PC-3 (cell line): Measurements from ENCODE around the gene SGMS1. TPM values are rescaled to one million over a fixed set of nuclear protein-coding genes. Genes with fewer than 3 reads are reported as not detected.
A peak's percentile ranks its signal among the peaks of the same experiment; 100 is the strongest.

Source experiments
- ATAC-seq: fragments of 200-7000 bp; cut with Tn5 transposase; 2 replicates; pipeline ENCODE4 v1.9.1; 2020; ENCODE audit warnings: mild to moderate bottlenecking, moderate library complexity
- BruUV-seq: library from RNA; stranded (reverse); fragments of 400-500 nt; replicated peaks from 2 replicates; lab custom pipeline; 2021; lab: Mats Ljungman, UMichigan
- CTCF ChIA-PET: fragments of 300-600 bp; sonication (Branson Sonifier 250); formaldehyde crosslinking; loops from one replicate; lab custom pipeline; 2022; ENCODE audit warnings: antibody characterized with exemption; lab: Charles Lee
- POLR2A ChIA-PET: fragments of 300-600 bp; sonication (Branson Sonifier 250); formaldehyde crosslinking; loops from one replicate; lab custom pipeline; 2022; ENCODE audit warnings: antibody characterized with exemption; ENCODE audit not compliant: unreplicated experiment; lab: Charles Lee
- DNase-seq: peaks from one replicate; pipeline ENCODE4 v3.0.0-alpha.2; 2015
- H2AFZ ChIP-seq: fragments of 300-600 bp; sonication (generic); 2 replicates; pipeline ENCODE4 v1.6.0; 2016; ENCODE audit warnings: antibody characterized with exemption, low read length
- H3F3A ChIP-seq: fragments of 300-600 bp; sonication (generic); one replicate; pipeline ENCODE4 v1.6.0; 2017; ENCODE audit warnings: antibody characterized with exemption, low read length, control low read depth, mild to moderate bottlenecking; ENCODE audit not compliant: unreplicated experiment
- H3K27ac ChIP-seq: fragments of 300-600 bp; sonication (generic); 2 replicates; pipeline ENCODE4 v1.5.1; 2016; ENCODE audit warnings: mild to moderate bottlenecking, low read length
- H3K27me3 ChIP-seq: fragments of 300-600 bp; sonication (generic); 2 replicates; pipeline ENCODE4 v1.6.1; 2016; ENCODE audit warnings: low read length, mixed read lengths
- H3K36me3 ChIP-seq: fragments of 300-600 bp; sonication (generic); 2 replicates; pipeline ENCODE4 v1.6.1; 2016; ENCODE audit warnings: low read depth, mixed run types, low read length, mixed read lengths
- H3K4me1 ChIP-seq: fragments of 300-600 bp; sonication (generic); 2 replicates; pipeline ENCODE4 v1.5.1; 2016; ENCODE audit warnings: low read length; ENCODE audit not compliant: insufficient read depth
- H3K4me2 ChIP-seq: fragments of 300-600 bp; sonication (generic); 2 replicates; pipeline ENCODE4 v1.6.0; 2016; ENCODE audit warnings: low read length
- H3K4me3 ChIP-seq: fragments of 300-600 bp; sonication (generic); 2 replicates; pipeline ENCODE4 v1.5.1; 2016; ENCODE audit warnings: mild to moderate bottlenecking, low read length, mixed read lengths
- H3K79me2 ChIP-seq: fragments of 300-600 bp; sonication (generic); 2 replicates; pipeline ENCODE4 v1.6.1; 2017; ENCODE audit warnings: low read length, mixed read lengths
- H3K9ac ChIP-seq: fragments of 300-600 bp; sonication (generic); 2 replicates; pipeline ENCODE4 v1.6.0; 2016; ENCODE audit warnings: mild to moderate bottlenecking, low read length
- H3K9me2 ChIP-seq: fragments of 300-600 bp; sonication (generic); replicated peaks from 2 replicates; pipeline ENCODE4 v1.6.1; 2016; ENCODE audit warnings: mixed run types, low read length, mixed read lengths
- H3K9me3 ChIP-seq: fragments of 300-600 bp; sonication (generic); 2 replicates; pipeline ENCODE4 v1.6.1; 2016; ENCODE audit warnings: low read length, mixed read lengths
- H4K20me1 ChIP-seq: fragments of 300-600 bp; sonication (generic); 2 replicates; pipeline ENCODE4 v1.6.1; 2016; ENCODE audit warnings: low read length, mixed read lengths
- EZH2 ChIP-seq: fragments of 300-600 bp; sonication (generic); IDR thresholded peaks from one replicate; pipeline ENCODE4 v1.6.1; 2017; ENCODE audit warnings: antibody characterized with exemption, mild to moderate bottlenecking, low read length; ENCODE audit not compliant: unreplicated experiment
- EZH2phosphoT487 ChIP-seq: fragments of 300-600 bp; sonication (generic); IDR thresholded peaks from 2 replicates; pipeline ENCODE4 v1.6.1; 2018; ENCODE audit warnings: mild to moderate bottlenecking, antibody characterized with exemption, low read length, borderline replicate concordance
- intact Hi-C: fragments of 100-400 bp; cut with micrococcal nuclease; formaldehyde crosslinking; loops from 2 replicates; pipeline ENCODE4 v1.9.0; 2023
- total RNA-seq: library from RNA; depleted of rRNA; stranded (reverse); fragments of >200 nt; gene quantifications from 2 replicates; pipeline ENCODE4 v1.2.3, GENCODE V29; 2014
- TF ChIP-seq, protein P1 (sequence below): fragments of 300-600 bp; sonication (generic); conservative IDR thresholded peaks from 2 replicates; pipeline ENCODE4 v1.5.1; 2017; ENCODE audit warnings: antibody characterized with exemption, low read depth, mild to moderate bottlenecking, low read length

The SGMS1 gene
- total RNA-seq, 1 experiment from 2014 or later, result 61.4 TPM

GRCh38 chr10:50511492-50512213 lies 112.1 kb downstream of the SGMS1 start:
- DNase-seq (peak; percentile 99), ATAC-seq (peak; percentile 88)
- Histone ChIP-seq H3F3A (no peaks in the 10 kb centered on the region), H3K9ac (peak overlapping the region; percentile 13; the same call in 1 of the 2 replicates), H3K79me2 (0 out of 2 replicates have a peak, but pooled peaks cover 5% of the 10 kb centered on the region), H3K4me2 (peak overlapping the region; percentile 26), H2AFZ (no peak overlapping the region), H3K9me3 (no peaks in the 10 kb centered on the region), H3K36me3 (no peaks in the 10 kb centered on the region), H3K27ac (peak overlapping the region; percentile 73), H3K4me1 (peaks cover 35% of the 10 kb centered on the region), H3K9me2 (no peaks in the 10 kb centered on the region), H4K20me1 (no peaks in the 10 kb centered on the region), H3K4me3 (no peak overlapping the region), H3K27me3 (no peaks in the 10 kb centered on the region)
- ChIA-PET POLR2A (no interaction called here), CTCF (no interaction called here)
- intact Hi-C loops, result no loop called here
- TF ChIP-seq, protein P1, sequence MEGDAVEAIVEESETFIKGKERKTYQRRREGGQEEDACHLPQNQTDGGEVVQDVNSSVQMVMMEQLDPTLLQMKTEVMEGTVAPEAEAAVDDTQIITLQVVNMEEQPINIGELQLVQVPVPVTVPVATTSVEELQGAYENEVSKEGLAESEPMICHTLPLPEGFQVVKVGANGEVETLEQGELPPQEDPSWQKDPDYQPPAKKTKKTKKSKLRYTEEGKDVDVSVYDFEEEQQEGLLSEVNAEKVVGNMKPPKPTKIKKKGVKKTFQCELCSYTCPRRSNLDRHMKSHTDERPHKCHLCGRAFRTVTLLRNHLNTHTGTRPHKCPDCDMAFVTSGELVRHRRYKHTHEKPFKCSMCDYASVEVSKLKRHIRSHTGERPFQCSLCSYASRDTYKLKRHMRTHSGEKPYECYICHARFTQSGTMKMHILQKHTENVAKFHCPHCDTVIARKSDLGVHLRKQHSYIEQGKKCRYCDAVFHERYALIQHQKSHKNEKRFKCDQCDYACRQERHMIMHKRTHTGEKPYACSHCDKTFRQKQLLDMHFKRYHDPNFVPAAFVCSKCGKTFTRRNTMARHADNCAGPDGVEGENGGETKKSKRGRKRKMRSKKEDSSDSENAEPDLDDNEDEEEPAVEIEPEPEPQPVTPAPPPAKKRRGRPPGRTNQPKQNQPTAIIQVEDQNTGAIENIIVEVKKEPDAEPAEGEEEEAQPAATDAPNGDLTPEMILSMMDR, result no peak
- TF ChIP-seq EZH2phosphoT487, result no peak
- no peak for TF ChIP-seq EZH2
- BruUV-seq, result no TSS peak

DNA sequence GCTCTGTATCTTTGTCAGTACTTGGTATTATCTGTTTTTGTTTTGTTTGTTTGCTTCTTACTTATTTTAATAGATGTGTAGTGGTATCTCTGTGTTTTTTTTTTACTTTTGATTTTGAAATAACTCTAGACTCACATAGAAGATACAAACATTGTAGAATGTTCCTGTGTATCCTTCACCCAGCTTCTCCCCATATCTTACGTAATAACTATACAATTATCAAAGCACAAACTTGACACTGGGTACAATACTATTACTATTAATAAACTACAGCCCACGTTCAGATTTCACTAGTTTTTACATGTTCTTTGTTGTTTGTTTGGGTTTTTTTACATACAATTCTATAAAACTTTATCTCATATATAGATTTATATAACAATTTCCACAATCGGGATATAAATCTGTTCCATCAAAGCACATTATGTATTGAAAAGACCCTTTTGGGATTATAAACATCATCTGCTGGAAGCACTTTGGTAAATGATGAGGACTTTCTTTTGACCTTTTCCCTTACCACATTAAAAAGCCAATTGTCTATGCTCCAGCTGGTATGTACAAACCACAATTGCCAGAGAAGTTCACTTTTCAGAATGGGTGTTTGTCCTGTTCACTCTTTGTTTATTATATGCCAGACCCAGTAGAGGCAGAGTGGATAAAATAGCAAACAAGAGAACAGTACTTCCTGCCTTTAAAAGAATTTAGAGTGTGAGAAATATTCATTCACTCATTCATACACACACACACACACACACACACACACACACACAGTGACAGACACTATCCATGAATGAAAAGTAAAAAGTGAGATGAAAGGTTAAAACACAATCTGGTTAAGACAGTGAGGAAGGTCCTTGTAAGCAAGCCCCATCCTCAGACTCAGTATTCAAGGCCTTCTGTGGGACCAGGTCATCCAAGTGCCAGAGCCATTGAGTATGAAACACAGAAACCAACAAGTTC lies 113.0 kb downstream of the SGMS1 start:
- ChIA-PET CTCF (no interaction called here), POLR2A (no interaction called here)
- Histone ChIP-seq H3K9me2 (no peaks in the 10 kb centered on the region), H3K9me3 (no peaks in the 10 kb centered on the region), H4K20me1 (no peaks in the 10 kb centered on the region), H2AFZ (no peak overlapping the region), H3K36me3 (no peaks in the 10 kb centered on the region), H3K27ac (peak overlapping the region; percentile 73), H3K9ac (peak overlapping the region; percentile 2; the same call in 1 of the 2 replicates), H3K79me2 (0 out of 2 replicates have a peak, but pooled peaks cover 5% of the 10 kb centered on the region), H3K27me3 (no peaks in the 10 kb centered on the region), H3F3A (no peaks in the 10 kb centered on the region), H3K4me3 (no peak overlapping the region), H3K4me2 (peak overlapping the region; percentile 11), H3K4me1 (peaks cover 35% of the 10 kb centered on the region)
- BruUV-seq, result no TSS peak
- ATAC-seq, result no peak
- intact Hi-C loops, result no loop called here
- TF ChIP-seq, protein P1, result no peak
- no peak for TF ChIP-seq EZH2phosphoT487
- no peak for TF ChIP-seq EZH2
- DNase-seq, result no peak
